Muscle of leg (tissue), 11 donors: Measurements from ENCODE around the gene METTL13. TPM values are rescaled to one million over a fixed set of nuclear protein-coding genes. Genes with fewer than 3 reads are reported as not detected.

Experiments
- DNase-seq: peaks from one replicate; pipeline ENCODE4 v3.0.0; 2013
- H3K27ac ChIP-seq: one replicate; pipeline ENCODE4 v1.5.1; 2013; ENCODE audit warnings: mild to moderate bottlenecking, low read length, control low read depth
- H3K27me3 ChIP-seq: one replicate; pipeline ENCODE4 v1.6.1; 2013; ENCODE audit warnings: low read length; ENCODE audit not compliant: control insufficient read depth, insufficient read depth
- H3K36me3 ChIP-seq: one replicate; pipeline ENCODE4 v1.6.1; 2013; ENCODE audit warnings: low read length; ENCODE audit not compliant: control insufficient read depth, insufficient read depth
- H3K4me1 ChIP-seq: one replicate; pipeline ENCODE4 v1.6.1; 2013; ENCODE audit warnings: low read length; ENCODE audit not compliant: control insufficient read depth, insufficient read depth
- H3K4me3 ChIP-seq: one replicate; pipeline ENCODE4 v1.5.1; 2013; ENCODE audit warnings: low read length, control low read depth
- H3K9me3 ChIP-seq: replicated peaks from 2 replicates; pipeline ENCODE4 v1.6.1; 2013; ENCODE audit warnings: low read depth, low read length; ENCODE audit not compliant: control insufficient read depth
- WGBS: methylation state at CpG from one replicate; pipeline ENCODE4 v1.1.5; 2013; ENCODE audit warnings: missing lambda C conversion rate; ENCODE audit not compliant: insufficient coverage; 5-methylcytosine and 5-hydroxymethylcytosine counted together
- polyA plus RNA-seq, 8 donors: library from polyadenylated mRNA; unstranded; fragments of 120-200 nt; gene quantifications; one replicate each; pipeline versions ENCODE4 v1.2.1 to v1.2.3, GENCODE V29; 2013; ENCODE audit warnings: inconsistent platforms in 1 of 8, low replicate concordance in 1 of 8; ENCODE audit not compliant: insufficient read length in 8 of 8, insufficient read depth in 1 of 8
- total RNA-seq: library from RNA; stranded (reverse); fragments of 120-200 nt; gene quantifications from one replicate; pipeline ENCODE4 v1.2.4, GENCODE V29; 2013

METTL13 gene
- total and polyA plus RNA-seq, 9 donors = 16.3 to 27.9 (median 23.1) TPM

- WGBS = 1% methylated on average over 27 of the region's 40 CpGs
- Histone ChIP-seq H3K4me3 (peak overlapping the region; percentile 71), H3K36me3 (no peaks in the 10 kb centered on the region), H3K27me3 (peaks cover 16% of the 10 kb centered on the region), H3K9me3 (no peaks in the 10 kb centered on the region), H3K27ac (no peak overlapping the region), H3K4me1 (peaks cover 13% of the 10 kb centered on the region)
- peak; percentile 16 for DNase-seq
These were observed 60.7 kb downstream of the METTL13 start for GRCh38 chr1:171841931-171842761.

GRCh38 chr1:171844381-171844780, 62.9 kb downstream of the METTL13 start:
- Histone ChIP-seq H3K27ac (no peak overlapping the region), H3K27me3 (peaks cover 16% of the 10 kb centered on the region), H3K36me3 (no peaks in the 10 kb centered on the region), H3K4me1 (peaks cover 13% of the 10 kb centered on the region), H3K4me3 (no peak overlapping the region), H3K9me3 (no peaks in the 10 kb centered on the region)
- DNase-seq = no peak
- WGBS = 80% methylated on average over 1 of the region's 2 CpGs

- Histone ChIP-seq H3K4me1 (peaks cover 9% of the 10 kb centered on the region), H3K27me3 (peaks cover 13% of the 10 kb centered on the region), H3K4me3 (no peak overlapping the region), H3K9me3 (no peaks in the 10 kb centered on the region), H3K36me3 (no peaks in the 10 kb centered on the region), H3K27ac (no peak overlapping the region)
- DNase-seq = no peak
These were observed 64.5 kb downstream of the METTL13 start for GRCh38 chr1:171845998-171846397.

Other genes with a start within 250 kb of the METTL13 start
- gene MYOCOS, start 159.4 kb upstream of the METTL13 start, total RNA-seq = not detected
- gene MYOCOS, start 159.4 kb upstream of the METTL13 start, polyA plus RNA-seq = under 1 TPM in 2 of 8 donors, not detected in 6; 0.14 to 0.16 TPM
- 9.7 TPM for gene MYOC, start 129.0 kb upstream of the METTL13 start, total RNA-seq
- gene MYOC, start 129.0 kb upstream of the METTL13 start, polyA plus RNA-seq = 1 to 10 TPM; 1.6 to 6.5 (median 5.1) TPM
- 5.5 TPM for gene VAMP4, start 39.6 kb upstream of the METTL13 start, total RNA-seq
- 10 to 100 TPM in 3 of 8 donors, 1 to 10 TPM in 5; 7.7 to 11.7 (median 8.4) TPM for gene VAMP4, start 39.6 kb upstream of the METTL13 start, polyA plus RNA-seq
- gene DNM3, start 59.8 kb downstream of the METTL13 start, total RNA-seq = 7.0 TPM
- 1 to 10 TPM; 2.2 to 6.3 (median 3.9) TPM for gene DNM3, start 59.8 kb downstream of the METTL13 start, polyA plus RNA-seq